Activated CD8-positive, alpha-beta T cell treated with anti-CD3 and anti-CD28 coated beads for 36 hours (primary cell): ENCODE results near the gene ABCC10. TPM values are rescaled to one million over a fixed set of nuclear protein-coding genes. Genes with fewer than 3 reads are reported as not detected.
A peak's percentile ranks its signal among the peaks of the same experiment; 100 is the strongest.

Experiments used
- ATAC-seq: fragments of 200-7000 bp; cut with Tn5 transposase; one replicate; pipeline ENCODE4 v1.10.0; 2021; ENCODE audit warnings: mild to moderate bottlenecking, moderate library complexity
- CTCF ChIA-PET: fragments of 350-600 bp; sonication (Branson Sonifier 250); formaldehyde crosslinking; loops from one replicate; lab custom pipeline; 2021; ENCODE audit warnings: antibody characterized with exemption; lab: Charles Lee
- POLR2A ChIA-PET: fragments of 350-600 bp; sonication (Branson Sonifier 250); formaldehyde crosslinking; loops from one replicate; lab custom pipeline; 2021; ENCODE audit warnings: antibody characterized with exemption; lab: Charles Lee
- DNase-seq: peaks from one replicate; pipeline ENCODE4 v3.0.0-alpha.2; 2020
- H3K27ac Mint-ChIP-seq: one replicate; pipeline ENCODE4 v1.8.0; 2021; ENCODE audit warnings: mild to moderate bottlenecking, mixed read lengths
- H3K27me3 Mint-ChIP-seq: one replicate; pipeline ENCODE4 v1.8.0; 2021; ENCODE audit warnings: mixed read lengths
- H3K36me3 Mint-ChIP-seq: one replicate; pipeline ENCODE4 v1.8.0; 2021; ENCODE audit warnings: low read depth, mixed read lengths
- H3K4me1 Mint-ChIP-seq: one replicate; pipeline ENCODE4 v1.8.0; 2021; ENCODE audit warnings: low read depth, mixed read lengths
- H3K4me3 Mint-ChIP-seq: one replicate; pipeline ENCODE4 v1.8.0; 2021; ENCODE audit warnings: mild to moderate bottlenecking, moderate library complexity, mixed read lengths
- H3K9me3 Mint-ChIP-seq: one replicate; pipeline ENCODE4 v1.8.0; 2021; ENCODE audit warnings: mixed read lengths
- intact Hi-C: fragments of 100-400 bp; cut with micrococcal nuclease; formaldehyde crosslinking; loops from one replicate; pipeline ENCODE4 v1.10.0; 2022
- total RNA-seq, 2 experiments: library from RNA; stranded (reverse); gene quantifications; one replicate each; pipeline ENCODE4 v1.2.3, GENCODE V29; 2021
- TF ChIP-seq, protein P1 (sequence below): fragments of 200-600 bp; IDR thresholded peaks from one replicate; pipeline ENCODE4 v1.8.0; 2022; ENCODE audit warnings: antibody characterized with exemption, mild to moderate bottlenecking

The ABCC10 gene
- total RNA-seq, 2 experiments from 2014 or later, result 27.2 to 27.5 TPM

DNA sequence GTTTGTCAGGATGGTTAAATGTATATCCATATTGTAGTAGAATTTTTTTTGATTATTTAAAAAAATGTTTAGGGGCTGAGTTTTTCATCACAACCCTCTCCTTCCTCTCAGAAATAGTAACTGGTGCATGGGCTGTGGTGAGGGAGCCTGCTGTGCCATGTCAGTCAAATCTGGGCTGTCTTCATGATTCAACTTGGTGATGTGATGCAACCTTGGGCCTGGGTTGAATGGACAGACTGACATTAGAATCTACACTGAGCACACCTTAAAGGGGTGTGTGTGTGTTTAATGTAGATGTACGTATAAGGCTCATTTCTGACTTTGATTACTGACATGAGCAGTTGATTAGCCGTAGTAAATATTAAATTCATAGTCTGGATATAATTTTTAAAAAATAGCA is 53.7 kb downstream of the ABCC10 start:
- Mint-ChIP-seq H3K36me3 (peaks cover 10% of the 10 kb centered on the region), H3K27me3 (no peaks in the 10 kb centered on the region), H3K9me3 (no peaks in the 10 kb centered on the region), H3K4me1 (peaks cover 52% of the 10 kb centered on the region), H3K4me3 (no peak overlapping the region), H3K27ac (peak overlapping the region; percentile 27)
- DNase-seq, result peak; percentile 40
- ChIA-PET CTCF (interaction anchor here (0.7 kb wide), 1 partner anchor 20 kb away, joined by 3 read pairs; no protein-coding TSS in a partner anchor), POLR2A (interaction anchor here (0.6 kb wide), 1 partner anchor 195 kb away, joined by 3 read pairs; no protein-coding TSS in a partner anchor)
- TF ChIP-seq, protein P1, sequence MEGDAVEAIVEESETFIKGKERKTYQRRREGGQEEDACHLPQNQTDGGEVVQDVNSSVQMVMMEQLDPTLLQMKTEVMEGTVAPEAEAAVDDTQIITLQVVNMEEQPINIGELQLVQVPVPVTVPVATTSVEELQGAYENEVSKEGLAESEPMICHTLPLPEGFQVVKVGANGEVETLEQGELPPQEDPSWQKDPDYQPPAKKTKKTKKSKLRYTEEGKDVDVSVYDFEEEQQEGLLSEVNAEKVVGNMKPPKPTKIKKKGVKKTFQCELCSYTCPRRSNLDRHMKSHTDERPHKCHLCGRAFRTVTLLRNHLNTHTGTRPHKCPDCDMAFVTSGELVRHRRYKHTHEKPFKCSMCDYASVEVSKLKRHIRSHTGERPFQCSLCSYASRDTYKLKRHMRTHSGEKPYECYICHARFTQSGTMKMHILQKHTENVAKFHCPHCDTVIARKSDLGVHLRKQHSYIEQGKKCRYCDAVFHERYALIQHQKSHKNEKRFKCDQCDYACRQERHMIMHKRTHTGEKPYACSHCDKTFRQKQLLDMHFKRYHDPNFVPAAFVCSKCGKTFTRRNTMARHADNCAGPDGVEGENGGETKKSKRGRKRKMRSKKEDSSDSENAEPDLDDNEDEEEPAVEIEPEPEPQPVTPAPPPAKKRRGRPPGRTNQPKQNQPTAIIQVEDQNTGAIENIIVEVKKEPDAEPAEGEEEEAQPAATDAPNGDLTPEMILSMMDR, result no peak
- intact Hi-C loops, result no loop called here
- no peak for ATAC-seq

- H3K27me3 Mint-ChIP-seq, result no peaks in the 10 kb centered on the region
- H3K4me3 Mint-ChIP-seq, result no peak overlapping the region
- ChIA-PET POLR2A (interaction anchor here (0.6 to 0.8 kb wide), 2 partner anchors 24 to 918 kb away, joined by 3 read pairs; no protein-coding TSS in a partner anchor), CTCF (no interaction called here)
- DNase-seq (no peak), ATAC-seq (peak; percentile 25)
- peaks cover 10% of the 10 kb centered on the region for H3K36me3 Mint-ChIP-seq
- TF ChIP-seq, protein P1, result no peak
- intact Hi-C loops, result no loop called here
- H3K9me3 Mint-ChIP-seq, result no peaks in the 10 kb centered on the region
- no peak overlapping the region for H3K27ac Mint-ChIP-seq
- peaks cover 49% of the 10 kb centered on the region for H3K4me1 Mint-ChIP-seq
These were observed 54.4 kb downstream of the ABCC10 start for GRCh38 chr6:43481591-43482236.

- H3K27ac Mint-ChIP-seq, result no peak overlapping the region
These were observed 61.4 kb downstream of the ABCC10 start for GRCh38 chr6:43488667-43489276.

DNA sequence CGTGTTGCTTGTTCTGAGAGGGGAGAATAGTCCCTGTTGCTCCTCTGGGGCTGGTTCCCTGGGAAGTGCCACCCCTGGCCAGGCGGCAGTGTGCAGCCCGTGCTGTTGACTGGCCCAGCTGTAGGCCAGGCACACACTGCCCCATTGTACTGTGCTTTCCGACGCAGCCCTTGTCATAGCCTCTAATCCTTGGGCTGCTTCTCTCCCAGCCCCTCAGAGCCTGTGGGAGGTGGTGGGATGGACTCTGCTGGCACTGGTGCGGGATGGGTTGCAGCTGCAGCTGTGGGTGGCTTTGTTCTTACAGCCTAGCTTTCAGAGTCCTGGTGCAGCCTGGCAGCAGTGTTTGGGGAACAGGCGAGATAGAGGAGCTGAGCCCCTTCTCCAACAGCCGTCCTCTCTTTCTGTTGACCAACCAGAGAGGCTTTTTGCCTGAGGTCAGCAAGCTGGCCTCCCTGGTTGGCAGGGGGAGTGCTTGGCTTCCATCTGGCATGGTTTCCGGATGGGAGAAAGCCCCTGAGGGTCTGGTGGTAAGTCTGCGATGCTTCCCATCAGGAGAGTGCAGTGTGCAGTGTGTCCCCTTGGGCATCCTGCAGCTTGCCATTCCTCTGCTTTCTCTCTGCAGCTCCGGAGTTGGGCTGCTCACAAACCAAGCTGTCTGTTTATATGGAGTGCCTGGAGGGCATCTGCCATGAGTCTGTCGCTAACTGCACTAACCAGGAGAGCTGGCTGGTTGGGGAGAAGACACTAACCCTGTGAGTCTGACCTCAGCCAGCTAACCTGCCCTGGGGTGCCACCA is 62.1 kb downstream of the ABCC10 start:
- POLR2A ChIA-PET, result interaction anchor here (1.1 kb wide), 1 partner anchor 11 kb away, joined by 3 read pairs; no protein-coding TSS in a partner anchor
- no peaks in the 10 kb centered on the region for H3K9me3 Mint-ChIP-seq
- CTCF ChIA-PET, result interaction anchor here (1.0 to 10.4 kb wide), 3 partner anchors 17 to 591 kb away, joined by 3 to 78 read pairs (median 5); no protein-coding TSS in a partner anchor
- no peaks in the 10 kb centered on the region for H3K36me3 Mint-ChIP-seq
- no peak overlapping the region for H3K4me3 Mint-ChIP-seq
- TF ChIP-seq, protein P1, result no peak
- intact Hi-C loops, result no loop called here
- H3K4me1 Mint-ChIP-seq, result peaks cover 11% of the 10 kb centered on the region
- H3K27ac Mint-ChIP-seq, result no peak overlapping the region
- no peaks in the 10 kb centered on the region for H3K27me3 Mint-ChIP-seq
- DNase-seq (no peak), ATAC-seq (no peak)

More at GRCh38 chr6:43488667-43489276, 61.4 kb downstream of the ABCC10 start:
- DNase-seq (no peak), ATAC-seq (no peak)
- H3K27me3 Mint-ChIP-seq, result no peaks in the 10 kb centered on the region
- POLR2A ChIA-PET, result interaction anchor here (1.1 kb wide), 1 partner anchor 11 kb away, joined by 3 read pairs; no protein-coding TSS in a partner anchor
- no peaks in the 10 kb centered on the region for H3K36me3 Mint-ChIP-seq
- intact Hi-C loops, result no loop called here
- H3K4me3 Mint-ChIP-seq, result no peak overlapping the region
- H3K4me1 Mint-ChIP-seq, result peaks cover 6% of the 10 kb centered on the region
- CTCF ChIA-PET, result interaction anchor here (1.0 to 10.4 kb wide), 3 partner anchors 18 to 591 kb away, joined by 3 to 78 read pairs (median 18); no protein-coding TSS in a partner anchor
- TF ChIP-seq, protein P1, result no peak
- no peaks in the 10 kb centered on the region for H3K9me3 Mint-ChIP-seq
